Measurements from ENCODE around the gene COPB2. TPM values are rescaled to one million over a fixed set of nuclear protein-coding genes. Genes with fewer than 3 reads are reported as not detected.

Gene COPB2
- total RNA-seq, result 108 and 118 TPM in 2 replicates

DNA sequence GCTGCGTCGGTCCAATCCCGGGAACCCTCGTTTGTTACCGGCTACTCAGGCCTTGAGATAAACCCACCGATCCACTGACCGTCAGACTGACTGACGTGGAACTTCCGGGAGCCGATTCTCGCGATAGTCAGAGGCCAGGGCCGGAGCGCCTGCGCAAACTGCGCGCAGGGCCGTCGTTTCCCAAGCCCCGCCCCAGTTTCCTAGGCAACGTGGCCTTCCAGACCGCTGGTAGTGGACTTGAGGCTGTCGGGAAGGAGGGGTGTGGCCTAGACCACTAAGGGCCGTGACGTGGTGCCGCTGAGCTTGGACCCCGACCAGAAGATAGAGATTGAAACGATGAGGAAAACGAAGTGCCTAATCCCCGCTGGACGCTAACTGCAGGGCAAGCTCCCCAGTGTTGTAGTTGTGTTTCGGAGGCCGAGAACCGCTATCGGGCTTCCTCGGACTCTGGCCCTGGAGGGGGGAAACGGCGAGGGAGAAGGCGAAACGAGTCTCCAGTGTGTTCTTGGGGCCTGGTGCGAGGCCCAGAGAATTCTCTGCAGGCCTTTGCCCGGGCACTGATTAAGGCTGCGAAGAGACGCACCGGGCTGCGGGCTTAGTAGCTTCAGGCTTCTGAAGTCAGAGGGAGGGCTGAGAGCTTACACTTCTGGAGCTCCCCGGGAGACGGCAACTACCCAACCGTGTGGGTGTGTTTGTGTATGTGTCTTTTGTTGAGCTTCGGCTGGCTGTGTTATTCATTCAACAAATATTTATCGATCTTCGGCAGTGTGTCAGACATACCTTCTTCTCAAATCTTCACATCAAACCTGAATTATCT, at the start of gene COPB2:
COPB2 (minus strand) TSS at position 96 of the 817 bp plus-strand sequence. CDS start 97 bp downstream, outside the sequence.

DNA sequence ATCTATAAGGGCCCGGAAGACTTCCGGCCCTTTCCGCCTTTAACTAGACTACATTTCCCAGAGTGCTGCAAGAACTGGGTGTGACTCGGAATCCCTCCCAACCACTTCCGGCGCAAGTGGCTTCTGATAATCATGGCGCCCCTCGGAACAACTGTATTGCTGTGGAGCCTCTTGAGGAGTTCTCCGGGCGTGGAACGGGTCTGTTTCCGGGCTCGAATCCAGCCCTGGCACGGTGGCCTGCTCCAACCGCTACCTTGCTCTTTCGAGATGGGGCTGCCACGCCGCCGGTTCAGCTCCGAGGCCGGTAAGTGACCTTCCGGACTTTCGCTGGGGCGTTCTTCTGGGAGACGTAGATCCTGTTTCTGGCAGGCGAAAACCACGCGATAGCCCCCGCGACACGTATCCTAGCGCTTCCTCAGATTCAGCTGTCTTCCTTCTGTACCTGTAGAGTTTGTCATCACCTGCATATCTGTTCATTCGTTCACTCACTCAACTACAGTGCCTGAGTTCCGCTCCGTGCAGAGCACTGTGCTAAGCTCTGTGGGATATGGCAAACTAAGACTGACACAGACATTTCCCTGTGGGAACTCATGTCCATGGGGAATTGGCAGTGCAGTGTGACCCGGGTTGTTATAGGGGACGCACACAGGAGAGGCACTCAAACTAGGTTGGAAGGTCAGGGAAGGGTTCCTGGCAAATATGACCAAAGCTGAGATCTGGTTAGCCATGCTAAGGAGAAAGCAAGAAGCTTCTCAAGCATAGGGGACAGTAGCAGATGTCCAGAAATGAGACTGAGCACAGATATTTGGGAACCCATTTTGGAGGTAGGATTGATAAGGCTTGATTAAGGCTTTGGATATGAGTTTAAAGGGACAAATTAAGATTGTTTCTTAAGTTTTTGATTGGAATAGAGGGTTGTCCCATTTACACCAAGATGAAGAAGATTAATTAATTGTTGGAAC, 45.3 kb downstream of the COPB2 start, which contains the start of gene MRPS22:
MRPS22 (plus strand) TSS at position 126 of the 962 bp plus-strand sequence; CDS start at position 133, 7 bp downstream.

Other genes starting within 250 kb of the COPB2 start
- gene MRPS22, start 45.6 kb downstream of the COPB2 start, total RNA-seq, result 31.3 and 36.9 TPM in 2 replicates
- gene RBP2, start 86.9 kb upstream of the COPB2 start, total RNA-seq, result not detected in 2 replicates
- gene RBP1, start 150.1 kb upstream of the COPB2 start, total RNA-seq, result 5.2 and 7.2 TPM in 2 replicates